Measurements from ENCODE around the gene ZBTB7A.

Gene ZBTB7A

GRCh38 chr19:4068047-4068966 is 1.6 kb upstream of the ZBTB7A start:
- peak in 3 of 51 donors; percentile 7 to 44 (median 37) for DNase-seq

DNA sequence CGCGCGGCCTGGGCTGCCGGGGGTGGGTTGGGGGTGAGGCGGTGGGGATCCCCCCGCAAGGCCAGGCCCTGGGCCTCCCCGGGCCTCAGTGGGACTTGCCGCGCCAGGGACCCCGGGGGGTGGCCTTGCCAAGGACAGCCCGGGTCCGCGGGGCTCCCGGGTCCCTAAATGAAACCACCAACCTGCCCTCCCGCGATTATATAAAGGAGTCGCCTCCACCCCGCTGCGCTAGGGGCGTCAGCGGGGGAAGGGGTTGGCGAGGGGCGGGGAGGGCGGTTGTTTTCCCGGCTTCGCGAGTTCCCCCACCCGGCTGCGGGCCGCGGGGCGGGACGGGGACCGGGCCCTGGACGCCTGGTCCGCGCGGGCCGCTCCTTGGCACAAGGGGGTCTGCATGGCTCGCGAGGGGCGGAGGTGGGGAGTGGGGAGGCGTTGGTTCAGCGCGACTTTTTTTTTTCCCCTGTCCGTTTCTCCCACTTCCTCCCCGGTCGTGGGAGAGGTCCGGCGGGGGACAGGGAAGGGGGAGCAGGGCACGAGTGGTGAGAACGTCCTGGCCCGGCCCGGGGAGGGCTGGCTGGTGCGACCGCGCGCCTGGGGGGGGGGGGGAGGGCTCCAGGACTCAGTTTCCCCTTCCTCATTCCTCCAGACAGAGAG is 822 bp upstream of the ZBTB7A start:
- DNase-seq, result peak in 15 of 51 donors; percentile 20 to 72 (median 57)

- peak in 18 of 51 donors; percentile 52 to 86 (median 72) for DNase-seq
These were observed 508 bp downstream of the ZBTB7A start for GRCh38 chr19:4066176-4066606.

DNA sequence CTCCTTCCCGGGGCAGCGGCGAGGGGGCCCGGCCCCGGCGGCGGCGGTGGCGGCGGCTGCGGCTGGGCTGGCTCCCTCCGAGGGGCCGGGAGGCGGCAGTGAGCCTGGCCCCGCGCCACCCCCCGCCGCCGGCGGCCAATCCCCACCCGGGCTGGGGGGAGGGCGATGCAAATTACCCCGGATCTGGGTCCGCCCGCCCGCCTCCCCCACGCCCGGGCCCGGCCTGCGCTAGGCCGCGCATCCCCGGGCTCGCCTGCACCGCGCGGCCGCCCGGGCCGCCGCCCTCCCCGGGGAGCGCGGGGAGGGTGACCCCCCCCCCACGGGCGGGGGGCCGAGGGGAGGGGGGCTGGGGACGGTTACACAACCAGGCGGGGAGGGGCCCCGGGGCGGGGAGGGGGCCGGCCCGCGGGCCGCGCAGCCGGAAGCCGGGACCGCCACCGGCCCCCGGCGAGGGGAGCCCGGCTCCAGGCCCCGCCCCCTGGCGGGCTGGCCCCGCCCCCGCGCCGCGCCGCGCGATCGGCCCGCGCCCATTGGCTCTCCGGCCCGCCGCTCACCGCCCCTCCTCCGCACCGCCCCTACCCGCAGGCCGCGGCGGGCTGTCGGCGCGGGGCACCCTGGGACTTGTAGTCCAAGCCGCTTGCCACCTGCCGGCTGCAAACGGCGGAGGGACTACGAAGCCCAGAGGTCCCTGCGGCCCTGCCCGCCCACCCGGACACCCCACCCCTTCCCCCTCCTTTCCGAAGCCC is 1.1 kb downstream of the ZBTB7A start:
- peak; percentile 42 to 98 (median 93) for DNase-seq

DNA sequence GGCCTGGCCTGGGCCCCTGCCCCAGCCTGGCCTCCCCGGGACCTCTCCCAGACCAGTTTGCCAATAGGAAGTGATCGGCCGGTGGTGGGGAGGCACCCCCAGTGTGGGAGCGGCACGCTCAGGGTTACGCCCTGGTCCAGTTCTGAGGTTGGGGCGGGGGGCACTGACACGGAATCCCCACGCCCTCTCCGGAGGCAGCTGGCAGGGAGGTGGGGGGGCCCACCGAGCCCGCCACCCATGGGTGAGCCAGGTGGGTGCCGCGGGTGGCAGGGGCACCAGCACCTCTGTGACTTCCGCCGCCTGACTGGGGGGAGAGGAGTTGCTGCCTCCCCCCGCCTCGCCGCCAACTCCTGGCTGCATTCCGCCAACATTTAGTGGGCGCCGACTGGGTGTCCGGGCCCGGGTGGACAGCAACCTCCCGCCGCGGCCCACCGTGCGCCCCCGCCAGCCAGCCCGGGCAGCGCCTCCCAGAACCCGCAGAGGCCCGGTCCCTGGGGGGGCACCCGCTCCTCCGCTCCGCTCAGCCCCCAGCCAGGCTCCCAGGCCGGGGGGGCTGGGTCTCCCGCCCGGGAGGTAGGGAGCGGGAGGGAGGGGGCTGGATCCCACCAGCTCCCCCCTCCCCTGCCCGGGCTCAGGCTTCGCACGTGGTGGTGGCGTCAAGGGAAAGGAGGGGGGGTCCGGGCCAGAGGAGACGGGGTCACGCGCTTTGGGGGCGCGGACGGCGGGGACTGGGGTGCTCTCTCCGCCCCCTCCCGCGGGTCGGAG is 2.0 kb downstream of the ZBTB7A start:
- DNase-seq, result peak in 45 of 51 donors; percentile 20 to 87 (median 57)

GRCh38 chr19:4064149-4064495 is 2.6 kb downstream of the ZBTB7A start:
- DNase-seq, result peak in 14 of 51 donors; percentile 28 to 67 (median 46)

DNA sequence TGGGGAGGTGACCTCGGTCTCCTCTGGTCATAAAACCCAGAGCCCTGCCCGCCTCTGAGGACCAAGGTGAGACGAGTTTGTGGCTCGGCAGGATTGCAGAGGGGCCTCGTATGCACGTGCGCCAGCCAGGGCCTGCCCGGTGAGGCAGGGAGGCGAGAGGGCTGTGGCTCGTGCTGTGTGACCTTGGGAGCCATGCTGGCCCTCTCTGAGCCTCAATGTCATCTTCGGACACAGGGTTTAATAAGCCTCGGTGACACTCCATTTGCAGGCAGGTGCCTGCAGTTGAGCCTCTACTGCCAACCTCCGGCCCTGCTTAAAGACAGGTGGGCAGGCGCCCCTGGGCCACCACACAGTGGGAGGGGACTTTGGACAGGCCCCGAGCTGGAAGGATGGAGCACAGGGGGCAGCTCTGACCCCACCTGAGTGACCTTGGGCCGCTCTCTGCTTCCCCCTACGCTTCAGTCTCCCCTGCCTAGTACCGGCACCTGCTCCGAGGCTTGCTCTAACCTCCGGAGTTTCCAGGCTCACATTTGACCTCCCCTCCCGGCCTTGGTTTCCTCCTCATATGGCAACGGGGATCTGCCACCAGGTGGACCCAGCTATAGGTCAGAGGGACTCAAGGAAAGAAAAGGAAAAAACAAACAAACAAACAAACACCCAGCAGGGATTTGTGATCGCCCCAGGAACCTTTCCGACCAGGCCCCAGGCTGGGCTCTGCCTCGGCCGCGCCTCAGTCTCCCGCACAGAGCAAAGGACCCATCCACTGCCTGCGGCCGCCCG is 3.1 kb downstream of the ZBTB7A start:
- no peak for DNase-seq

DNA sequence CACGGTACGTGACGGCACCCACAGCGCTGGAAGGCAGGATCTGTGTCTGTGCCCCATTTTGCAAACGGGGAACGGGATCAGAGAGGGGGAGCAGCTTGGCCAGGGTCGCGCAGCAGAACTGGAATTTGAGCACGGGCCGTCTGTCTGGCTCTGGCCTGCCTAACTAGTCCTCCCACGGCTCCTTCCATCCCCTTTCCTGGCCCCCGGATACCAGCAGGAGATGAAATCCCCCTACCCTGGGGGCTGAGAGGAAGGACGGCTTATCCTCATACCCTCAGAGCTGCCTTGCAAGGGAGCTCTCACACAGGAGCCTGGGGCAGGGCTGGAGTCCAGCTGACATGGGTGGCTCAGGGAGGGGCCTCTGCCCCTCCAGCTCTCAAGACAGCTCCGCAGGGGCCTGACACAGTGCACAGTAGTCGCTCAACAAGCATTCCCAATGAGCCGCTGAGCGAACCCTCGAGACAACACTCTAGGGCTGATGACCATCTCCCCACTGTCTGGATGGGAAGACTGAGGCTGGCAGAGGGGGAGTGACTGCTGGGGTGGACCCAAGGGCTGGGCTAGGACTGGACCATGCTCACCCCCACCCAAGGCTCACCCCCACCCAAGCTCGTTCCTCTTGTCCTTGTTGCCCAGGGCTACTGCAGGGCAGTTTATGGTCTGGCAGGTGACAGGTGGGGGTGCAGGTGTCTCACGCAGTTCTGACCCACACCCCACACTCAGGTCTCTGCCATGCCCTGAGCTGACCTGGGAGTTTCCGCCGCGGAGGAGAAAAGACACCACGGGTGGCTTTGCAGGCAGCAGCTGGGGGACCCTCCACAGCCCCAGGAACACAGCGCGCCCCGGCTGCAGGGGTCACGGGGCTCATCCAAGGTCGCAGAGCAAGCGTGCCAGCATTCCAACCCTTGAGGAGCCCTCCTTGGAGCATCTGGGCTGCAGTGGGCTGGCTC is 4.0 kb downstream of the ZBTB7A start:
- DNase-seq, result no peak

GRCh38 chr19:4061683-4062418 is 4.8 kb downstream of the ZBTB7A start:
- DNase-seq, result no peak

- DNase-seq, result peak in 6 of 51 donors; percentile 24 to 38 (median 29)
These were observed 5.5 kb downstream of the ZBTB7A start for GRCh38 chr19:4061178-4061682.

DNA sequence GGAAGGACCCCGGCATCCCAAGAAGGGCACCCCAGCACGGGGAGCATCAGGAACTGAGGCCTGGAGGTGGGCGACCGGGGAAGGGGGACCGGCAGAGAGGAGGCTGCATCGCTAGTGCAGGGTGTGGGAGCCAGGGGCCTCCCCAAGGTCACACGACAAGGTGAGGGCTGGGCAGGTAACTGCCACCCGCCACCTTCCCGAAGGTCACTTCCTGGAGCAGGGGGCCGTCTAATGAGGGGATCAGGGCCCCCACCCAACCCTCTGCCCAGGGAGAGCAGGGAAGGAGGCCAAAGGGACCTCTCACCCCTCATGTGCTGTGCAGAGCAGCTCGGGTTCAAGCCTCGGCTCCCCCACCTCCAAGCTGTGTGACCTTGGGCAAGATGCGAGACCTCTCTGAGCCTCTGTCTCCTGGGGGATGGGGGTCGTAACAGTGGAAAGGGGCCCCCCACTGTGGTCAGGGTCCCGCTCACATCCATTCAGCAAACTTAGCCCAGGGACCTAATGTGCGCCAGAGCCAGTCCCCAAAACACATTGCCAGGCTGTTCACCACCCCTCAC is 6.0 kb downstream of the ZBTB7A start:
- DNase-seq, result no peak

- no peak for DNase-seq
These were observed 6.6 kb downstream of the ZBTB7A start for GRCh38 chr19:4059891-4060620.

- no peak for DNase-seq
These were observed 7.2 kb downstream of the ZBTB7A start for GRCh38 chr19:4059453-4059871.

DNA sequence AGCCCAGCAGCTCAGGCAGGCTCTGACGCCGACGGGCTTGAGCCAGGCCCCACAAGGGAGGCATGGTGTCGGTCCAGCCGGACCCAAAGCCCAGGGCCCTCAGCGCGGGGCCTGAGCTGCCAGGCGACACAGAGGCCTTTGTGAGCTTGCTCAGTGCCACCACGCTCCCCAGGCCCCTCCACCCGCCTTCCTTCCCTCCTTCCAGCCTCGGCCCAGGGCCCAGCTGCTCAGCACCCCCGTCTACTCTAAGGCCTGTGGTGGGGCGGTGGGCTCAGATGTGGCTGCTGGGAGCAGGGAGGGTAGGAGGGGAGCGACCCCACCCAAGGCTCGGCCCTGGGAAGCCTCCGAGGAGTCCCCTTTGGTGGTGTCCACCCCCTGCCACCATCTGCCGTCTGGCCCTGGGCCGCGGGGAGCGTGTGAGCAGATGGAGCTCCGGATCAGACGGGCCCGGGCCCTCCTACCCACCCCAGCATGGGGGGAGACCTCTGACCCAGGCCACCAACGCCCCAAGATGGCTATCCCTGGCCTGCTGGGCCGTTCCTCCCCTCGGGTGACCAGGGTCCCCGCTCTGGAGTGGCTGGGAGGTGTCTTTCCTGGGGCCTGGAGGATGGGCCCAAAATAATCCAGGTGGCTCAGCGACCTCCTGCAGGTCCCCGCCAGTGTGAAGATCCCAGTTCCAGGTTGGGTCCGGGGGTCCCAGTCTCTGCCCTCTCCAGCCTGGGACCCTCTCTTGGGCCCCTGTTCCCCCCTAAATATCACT is 7.8 kb downstream of the ZBTB7A start:
- DNase-seq, result peak in 47 of 51 donors; percentile 20 to 86 (median 69)

DNA sequence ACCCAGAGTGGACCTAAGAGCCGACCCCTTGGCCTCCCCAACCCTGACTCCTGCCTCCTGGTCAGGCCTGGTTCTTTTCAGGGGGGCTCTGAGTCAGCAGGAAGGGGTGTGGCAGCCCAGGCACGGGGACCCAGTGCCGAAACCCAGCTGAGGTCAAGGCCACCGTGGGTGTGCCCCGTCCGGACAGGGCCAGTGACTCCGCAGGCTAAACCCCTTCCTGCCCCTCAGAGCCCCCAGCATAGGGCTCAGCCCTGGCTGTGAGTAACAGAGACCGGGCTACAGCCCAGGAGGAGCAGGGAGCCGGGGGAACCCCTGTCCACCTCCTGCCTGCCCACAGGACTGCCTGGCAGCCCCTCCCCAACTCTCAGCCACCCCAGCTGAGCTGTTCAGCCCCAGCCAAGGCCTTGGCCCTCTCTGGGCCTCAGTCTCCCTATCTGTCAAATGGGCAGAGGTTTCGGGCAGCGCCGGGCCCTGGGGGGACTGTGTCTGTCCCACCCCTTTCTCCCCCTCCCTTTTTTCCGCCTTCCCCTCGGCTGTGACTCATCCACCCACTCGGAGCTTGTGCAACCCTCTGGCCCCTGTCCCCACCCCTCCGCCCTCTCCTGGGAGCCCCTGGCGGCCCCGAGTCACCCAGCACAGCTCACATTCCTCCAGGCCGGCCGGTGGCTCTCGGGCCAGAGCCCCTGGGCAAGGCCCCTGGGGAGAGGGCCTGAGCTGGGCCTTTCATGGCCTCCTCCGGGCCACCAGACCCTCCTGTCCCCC is 8.6 kb downstream of the ZBTB7A start:
- DNase-seq, result peak in 20 of 51 donors; percentile 42 to 81 (median 62)

- DNase-seq, result no peak
These were observed 11.5 kb downstream of the ZBTB7A start for GRCh38 chr19:4055209-4055552.

Measured in hypothalamus (tissue), 51 donors.